ENCODE results near the gene FOXD2. TPM values are rescaled to one million over a fixed set of nuclear protein-coding genes. Genes with fewer than 3 reads are reported as not detected.

The FOXD2 gene
- total RNA-seq, 6 experiments from 2014 or later, result 0.19 to 0.31 (median 0.21) TPM

DNA sequence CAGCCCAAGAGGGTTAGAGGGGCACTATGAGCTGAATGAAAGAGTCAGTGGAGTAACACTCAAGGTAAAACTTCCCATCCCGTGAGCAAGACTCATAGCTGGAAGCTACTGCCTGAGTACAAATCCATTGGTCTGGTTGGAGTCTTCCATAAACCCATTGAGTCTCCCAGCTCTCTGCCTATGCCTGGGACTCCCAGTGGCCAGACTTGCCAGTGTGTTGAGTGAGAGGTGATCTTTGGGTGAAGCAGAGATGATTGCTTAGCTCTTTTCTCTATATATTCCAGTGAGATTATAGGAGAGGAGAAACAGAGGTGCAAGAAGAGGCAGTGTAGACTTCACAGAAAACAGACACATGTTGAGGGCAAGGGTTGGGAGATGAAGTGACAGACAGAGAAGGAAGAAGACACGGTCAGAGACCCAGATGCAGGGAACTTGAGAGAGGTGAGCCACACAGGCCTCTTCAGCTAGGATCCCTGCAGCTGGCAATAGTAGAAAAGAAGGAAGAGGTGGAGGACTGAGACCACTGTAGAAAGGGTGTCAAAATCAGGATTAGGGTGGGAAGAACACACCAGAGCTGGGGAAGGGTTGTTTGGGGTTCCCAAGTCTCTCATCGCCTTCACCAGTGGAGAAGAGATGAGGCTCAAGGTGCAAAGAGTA lies 3.7 kb downstream of the FOXD2 start:
- peaks cover 22% of the 10 kb centered on the region for H3K27me3 Mint-ChIP-seq (ENCODE audit: insufficient read depth)
- TF ChIP-seq, protein P1, sequence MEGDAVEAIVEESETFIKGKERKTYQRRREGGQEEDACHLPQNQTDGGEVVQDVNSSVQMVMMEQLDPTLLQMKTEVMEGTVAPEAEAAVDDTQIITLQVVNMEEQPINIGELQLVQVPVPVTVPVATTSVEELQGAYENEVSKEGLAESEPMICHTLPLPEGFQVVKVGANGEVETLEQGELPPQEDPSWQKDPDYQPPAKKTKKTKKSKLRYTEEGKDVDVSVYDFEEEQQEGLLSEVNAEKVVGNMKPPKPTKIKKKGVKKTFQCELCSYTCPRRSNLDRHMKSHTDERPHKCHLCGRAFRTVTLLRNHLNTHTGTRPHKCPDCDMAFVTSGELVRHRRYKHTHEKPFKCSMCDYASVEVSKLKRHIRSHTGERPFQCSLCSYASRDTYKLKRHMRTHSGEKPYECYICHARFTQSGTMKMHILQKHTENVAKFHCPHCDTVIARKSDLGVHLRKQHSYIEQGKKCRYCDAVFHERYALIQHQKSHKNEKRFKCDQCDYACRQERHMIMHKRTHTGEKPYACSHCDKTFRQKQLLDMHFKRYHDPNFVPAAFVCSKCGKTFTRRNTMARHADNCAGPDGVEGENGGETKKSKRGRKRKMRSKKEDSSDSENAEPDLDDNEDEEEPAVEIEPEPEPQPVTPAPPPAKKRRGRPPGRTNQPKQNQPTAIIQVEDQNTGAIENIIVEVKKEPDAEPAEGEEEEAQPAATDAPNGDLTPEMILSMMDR (IDR thresholded peaks at IDR 0.05), result no peak

DNA sequence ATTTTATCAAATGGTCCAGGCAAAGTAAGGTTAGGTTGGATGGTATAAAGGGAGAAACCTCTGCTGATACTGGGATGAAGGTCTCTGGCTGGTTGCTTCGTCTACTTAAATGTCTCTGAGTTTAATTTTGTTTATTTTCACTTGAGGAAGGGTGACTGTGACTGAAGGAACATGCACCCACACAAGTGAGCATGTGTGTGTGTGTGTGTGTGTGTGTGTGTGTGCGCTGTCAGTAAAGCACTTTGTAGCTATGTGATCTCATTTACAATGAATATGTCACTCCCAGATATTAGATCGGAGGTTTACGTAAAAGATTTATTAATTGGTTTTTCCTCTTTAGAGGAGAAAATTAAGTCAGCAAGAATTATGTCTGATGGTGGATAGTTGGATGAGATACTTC lies 4.4 kb downstream of the FOXD2 start:
- H3K4me1 Mint-ChIP-seq (ENCODE audit: low read depth), result no peaks in the 10 kb centered on the region
- H3K27ac Mint-ChIP-seq, result no peak overlapping the region
- TF ChIP-seq, protein P1 (IDR thresholded peaks at IDR 0.05), result no peak
- H3K36me3 Mint-ChIP-seq (ENCODE audit: low read depth), result peaks cover 4% of the 10 kb centered on the region; the same call in 1 of the 2 replicates
- H3K4me3 Mint-ChIP-seq, result no peak overlapping the region
- peaks cover 6% of the 10 kb centered on the region; the same call in 1 of the 2 replicates for H3K9me3 Mint-ChIP-seq
- no peak for DNase-seq
- peaks cover 25% of the 10 kb centered on the region for H3K27me3 Mint-ChIP-seq (ENCODE audit: insufficient read depth)

More for the DNA sequence above, 3.7 kb downstream of the FOXD2 start:
- H3K9me3 Mint-ChIP-seq, result peaks cover 6% of the 10 kb centered on the region; the same call in 1 of the 2 replicates
- no peak overlapping the region for H3K27ac Mint-ChIP-seq
- peaks cover 3% of the 10 kb centered on the region for H3K4me1 Mint-ChIP-seq (ENCODE audit: low read depth)
- H3K4me3 Mint-ChIP-seq, result no peak overlapping the region
- peaks cover 4% of the 10 kb centered on the region; the same call in 1 of the 2 replicates for H3K36me3 Mint-ChIP-seq (ENCODE audit: low read depth)
- no peak for DNase-seq

DNA sequence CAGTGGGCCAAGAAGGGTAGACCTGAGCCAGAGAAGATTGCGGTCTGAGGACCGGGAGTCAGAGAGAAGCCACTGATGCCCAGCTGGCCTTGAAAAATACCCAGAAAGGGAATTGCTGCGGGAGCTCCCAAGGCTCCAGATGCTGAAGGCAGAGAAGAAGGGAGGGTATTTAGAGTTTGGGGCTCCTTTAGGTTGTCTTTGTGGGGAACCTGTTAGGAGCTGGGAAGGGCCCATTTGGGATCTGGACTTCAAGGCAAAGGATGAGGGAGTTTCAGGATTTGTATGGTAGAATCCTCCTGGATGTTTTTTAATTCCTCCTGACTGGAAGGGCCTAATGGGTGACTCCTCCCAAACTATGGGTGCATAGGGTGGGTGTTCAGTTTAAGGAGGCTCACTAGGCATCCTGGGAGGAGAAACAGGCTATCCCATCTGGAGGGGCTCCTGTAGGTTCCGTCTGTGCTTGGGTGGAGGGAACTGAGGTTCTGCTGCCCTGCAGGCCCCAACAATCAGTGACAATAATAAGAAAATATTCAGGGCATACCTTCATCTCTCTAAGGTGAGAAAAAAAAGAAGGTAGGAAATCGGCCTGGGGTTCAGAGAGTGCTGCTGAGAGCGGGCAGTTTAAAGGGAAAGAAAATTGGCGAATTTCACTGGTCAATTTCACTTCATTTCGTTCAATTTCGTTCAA lies 5.1 kb downstream of the FOXD2 start:
- H3K4me3 Mint-ChIP-seq, result no peak overlapping the region
- peaks cover 6% of the 10 kb centered on the region; the same call in 1 of the 2 replicates for H3K9me3 Mint-ChIP-seq
- peaks cover 4% of the 10 kb centered on the region; the same call in 1 of the 2 replicates for H3K36me3 Mint-ChIP-seq (ENCODE audit: low read depth)
- no peak for DNase-seq
- H3K4me1 Mint-ChIP-seq (ENCODE audit: low read depth), result no peaks in the 10 kb centered on the region
- TF ChIP-seq, protein P1 (IDR thresholded peaks at IDR 0.05), result no peak
- H3K27ac Mint-ChIP-seq, result no peak overlapping the region
- H3K27me3 Mint-ChIP-seq (ENCODE audit: insufficient read depth), result peaks cover 26% of the 10 kb centered on the region

DNA sequence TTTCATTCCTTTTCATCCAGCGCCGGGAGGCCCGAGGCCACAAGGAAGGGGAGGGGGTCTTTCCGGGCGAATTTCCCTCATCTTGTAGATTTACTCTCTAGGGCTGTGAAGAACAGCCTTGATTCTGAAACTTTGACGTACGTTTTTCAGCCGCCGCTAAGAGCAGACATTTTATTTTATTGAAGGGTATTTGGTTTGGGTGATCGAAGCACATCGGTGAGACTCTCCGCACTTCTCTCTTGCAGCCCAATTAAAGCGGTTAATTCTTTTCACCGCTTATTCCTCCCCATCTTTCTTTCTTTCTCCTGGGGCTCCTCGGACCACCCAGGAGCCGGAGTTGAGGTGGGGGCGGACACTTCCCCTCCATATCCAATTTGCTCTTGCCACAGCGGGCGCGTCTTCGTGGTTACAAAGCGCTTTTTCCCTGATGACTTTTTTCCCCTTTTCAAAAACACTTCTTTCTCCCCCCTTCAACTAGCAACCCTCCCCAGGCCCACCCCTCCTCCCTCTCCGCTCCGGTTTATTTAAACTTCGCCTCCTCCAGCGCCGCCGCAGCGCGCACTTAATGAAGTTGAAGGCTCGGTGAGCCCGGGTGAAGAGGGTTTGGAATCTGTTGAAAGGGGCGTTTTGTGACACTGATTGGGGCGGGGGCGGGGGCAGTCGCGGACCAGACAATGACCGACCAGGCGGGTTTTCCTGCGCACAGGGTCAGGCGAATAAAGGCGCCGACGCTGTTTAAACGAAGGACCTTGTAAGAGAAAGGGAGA lies 5.9 kb downstream of the FOXD2 start:
- Mint-ChIP-seq H3K27ac (no peak overlapping the region), H3K9me3 (peaks cover 6% of the 10 kb centered on the region; the same call in 1 of the 2 replicates), H3K4me1 (ENCODE audit: low read depth) (no peaks in the 10 kb centered on the region), H3K36me3 (ENCODE audit: low read depth) (peaks cover 4% of the 10 kb centered on the region; the same call in 1 of the 2 replicates), H3K4me3 (no peak overlapping the region; the same call in 1 of the 2 replicates), H3K27me3 (ENCODE audit: insufficient read depth) (peaks cover 32% of the 10 kb centered on the region)
- DNase-seq, result no peak
- TF ChIP-seq, protein P1 (IDR thresholded peaks at IDR 0.05), result no peak

DNA sequence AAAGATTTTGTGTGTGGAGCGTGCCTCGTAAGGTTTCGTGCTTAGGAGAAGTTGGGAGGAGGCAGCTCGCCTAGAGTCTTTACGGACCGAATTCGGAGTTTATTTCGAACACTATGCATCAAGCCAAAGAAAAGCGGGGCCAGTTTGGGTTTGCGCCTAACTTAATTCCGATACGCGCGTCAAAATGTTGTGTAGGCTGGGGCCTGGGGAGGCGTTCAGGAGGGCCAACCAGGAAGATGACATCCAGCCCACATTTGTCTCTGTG lies 6.4 kb downstream of the FOXD2 start:
- peak overlapping the region; percentile 8; the same call in 1 of the 2 replicates for H3K4me3 Mint-ChIP-seq
- H3K36me3 Mint-ChIP-seq (ENCODE audit: low read depth), result peaks cover 4% of the 10 kb centered on the region; the same call in 1 of the 2 replicates
- H3K27ac Mint-ChIP-seq, result no peak overlapping the region
- H3K9me3 Mint-ChIP-seq, result peaks cover 6% of the 10 kb centered on the region; the same call in 1 of the 2 replicates
- peaks cover 36% of the 10 kb centered on the region for H3K27me3 Mint-ChIP-seq (ENCODE audit: insufficient read depth)
- no peak for DNase-seq
- TF ChIP-seq, protein P1 (IDR thresholded peaks at IDR 0.05), result no peak
- no peaks in the 10 kb centered on the region for H3K4me1 Mint-ChIP-seq (ENCODE audit: low read depth)
